Mesothelial cell of epicardium (in vitro differentiated cells): ENCODE data around the gene HAPLN1. TPM values are rescaled to one million over a fixed set of nuclear protein-coding genes. Genes with fewer than 3 reads are reported as not detected.

Experiments used
- DNase-seq, 2 experiments: peaks; one replicate each; pipeline ENCODE4 v3.0.0; 2021; ENCODE audit warnings: low spot score in 2 of 2; ENCODE audit not compliant: unreplicated experiment in 2 of 2
- H3K27ac Mint-ChIP-seq: 2 replicates; pipeline ENCODE4 v1.8.0; 2021; ENCODE audit warnings: mixed read lengths
- H3K27me3 Mint-ChIP-seq: 2 replicates; pipeline ENCODE4 v1.8.0; 2021; ENCODE audit warnings: low read depth, mixed read lengths
- H3K36me3 Mint-ChIP-seq: 2 replicates; pipeline ENCODE4 v1.8.0; 2021; ENCODE audit warnings: mixed read lengths
- H3K4me1 Mint-ChIP-seq: 2 replicates; pipeline ENCODE4 v1.8.0; 2021; ENCODE audit warnings: mixed read lengths
- H3K4me3 Mint-ChIP-seq: 2 replicates; pipeline ENCODE4 v1.8.0; 2021; ENCODE audit warnings: mild to moderate bottlenecking, moderate library complexity, mixed read lengths
- H3K9me3 Mint-ChIP-seq: 2 replicates; pipeline ENCODE4 v1.8.0; 2021; ENCODE audit warnings: mixed read lengths
- CTCF ChIP-seq: fragments of 200-600 bp; sonication (generic); IDR thresholded peaks from one replicate; pipeline ENCODE4 v1.5.0; 2021; ENCODE audit warnings: antibody characterized with exemption; ENCODE audit not compliant: unreplicated experiment
- total RNA-seq: library from RNA; stranded (reverse); gene quantifications from 3 replicates; pipeline ENCODE4 v1.2.1, GENCODE V29; 2021

The HAPLN1 gene
- total RNA-seq, 1 donor from 2014 or later: 2.8 TPM

GRCh38 chr5:83724001-83724400, 3.3 kb upstream of the HAPLN1 start:
- H3K27ac Mint-ChIP-seq: no peak overlapping the region

GRCh38 chr5:83723031-83723430, 2.4 kb upstream of the HAPLN1 start:
- DNase-seq: no peak
- peaks cover 48% of the 10 kb centered on the region for H3K4me1 Mint-ChIP-seq
- no peaks in the 10 kb centered on the region for H3K36me3 Mint-ChIP-seq
- peaks cover 7% of the 10 kb centered on the region for H3K27me3 Mint-ChIP-seq
- H3K9me3 Mint-ChIP-seq: peaks cover 3% of the 10 kb centered on the region
- no peak overlapping the region for H3K27ac Mint-ChIP-seq
- H3K4me3 Mint-ChIP-seq: peak overlapping the region; percentile 89
- TF ChIP-seq CTCF: no peak

More at GRCh38 chr5:83724001-83724400, 3.3 kb upstream of the HAPLN1 start:
- no peak for TF ChIP-seq CTCF
- Mint-ChIP-seq H3K36me3 (no peaks in the 10 kb centered on the region), H3K4me1 (peaks cover 40% of the 10 kb centered on the region), H3K4me3 (no peak overlapping the region), H3K27me3 (peaks cover 7% of the 10 kb centered on the region), H3K9me3 (peaks cover 3% of the 10 kb centered on the region)
- DNase-seq: no peak

GRCh38 chr5:83721953-83722901, 1.6 kb upstream of the HAPLN1 start:
- H3K36me3 Mint-ChIP-seq: no peaks in the 10 kb centered on the region
- H3K27me3 Mint-ChIP-seq: peaks cover 7% of the 10 kb centered on the region
- peaks cover 50% of the 10 kb centered on the region for H3K4me1 Mint-ChIP-seq
- peak; percentile 55 to 83 for DNase-seq
- H3K4me3 Mint-ChIP-seq: peak overlapping the region; percentile 89
- no peak for TF ChIP-seq CTCF
- no peaks in the 10 kb centered on the region for H3K9me3 Mint-ChIP-seq
- peak overlapping the region; percentile 79 for H3K27ac Mint-ChIP-seq

GRCh38 chr5:83718936-83719495, 1.6 kb downstream of the HAPLN1 start:
- no peaks in the 10 kb centered on the region for H3K36me3 Mint-ChIP-seq
- H3K4me3 Mint-ChIP-seq: no peak overlapping the region
- H3K9me3 Mint-ChIP-seq: no peaks in the 10 kb centered on the region
- no peak for DNase-seq
- H3K27ac Mint-ChIP-seq: peak overlapping the region; percentile 40
- no peak for TF ChIP-seq CTCF
- H3K4me1 Mint-ChIP-seq: peaks cover 46% of the 10 kb centered on the region
- H3K27me3 Mint-ChIP-seq: peaks cover 7% of the 10 kb centered on the region

GRCh38 chr5:83718195-83718825, 2.3 kb downstream of the HAPLN1 start:
- no peak overlapping the region for H3K27ac Mint-ChIP-seq
- peaks cover 7% of the 10 kb centered on the region for H3K27me3 Mint-ChIP-seq
- peaks cover 43% of the 10 kb centered on the region for H3K4me1 Mint-ChIP-seq
- peak; percentile 75 for TF ChIP-seq CTCF
- DNase-seq: peak in 1 of 2 experiments; percentile 41
- H3K9me3 Mint-ChIP-seq: no peaks in the 10 kb centered on the region
- no peak overlapping the region for H3K4me3 Mint-ChIP-seq
- H3K36me3 Mint-ChIP-seq: no peaks in the 10 kb centered on the region
